Gastrocnemius medialis (tissue), 4 donors: ENCODE data around the gene RXRA.

Experiments
- POLR2A ChIP-seq, 2 donors: fragments of 450-650 bp; IDR thresholded peaks; one replicate each; pipeline ENCODE4 v1.6.1; 2017; ENCODE audit warnings: antibody characterized with exemption in 2 of 2, mild to moderate bottlenecking in 2 of 2, moderate library complexity in 2 of 2
- TF ChIP-seq, protein P1 (sequence below), 5 experiments: fragments of 450-650 bp in 3 of 5; fragments of 200-600 bp in 2 of 5; sonication (generic) in 2 of 5; IDR thresholded peaks in 4 of 5; conservative IDR thresholded peaks in 1 of 5; 1 replicate in 4 of 5; 2 replicates in 1 of 5; pipeline ENCODE4 v1.5.1; 2016 to 2019; ENCODE audit warnings: antibody characterized with exemption in 5 of 5, mild to moderate bottlenecking in 3 of 5, moderate library complexity in 3 of 5

DNA sequence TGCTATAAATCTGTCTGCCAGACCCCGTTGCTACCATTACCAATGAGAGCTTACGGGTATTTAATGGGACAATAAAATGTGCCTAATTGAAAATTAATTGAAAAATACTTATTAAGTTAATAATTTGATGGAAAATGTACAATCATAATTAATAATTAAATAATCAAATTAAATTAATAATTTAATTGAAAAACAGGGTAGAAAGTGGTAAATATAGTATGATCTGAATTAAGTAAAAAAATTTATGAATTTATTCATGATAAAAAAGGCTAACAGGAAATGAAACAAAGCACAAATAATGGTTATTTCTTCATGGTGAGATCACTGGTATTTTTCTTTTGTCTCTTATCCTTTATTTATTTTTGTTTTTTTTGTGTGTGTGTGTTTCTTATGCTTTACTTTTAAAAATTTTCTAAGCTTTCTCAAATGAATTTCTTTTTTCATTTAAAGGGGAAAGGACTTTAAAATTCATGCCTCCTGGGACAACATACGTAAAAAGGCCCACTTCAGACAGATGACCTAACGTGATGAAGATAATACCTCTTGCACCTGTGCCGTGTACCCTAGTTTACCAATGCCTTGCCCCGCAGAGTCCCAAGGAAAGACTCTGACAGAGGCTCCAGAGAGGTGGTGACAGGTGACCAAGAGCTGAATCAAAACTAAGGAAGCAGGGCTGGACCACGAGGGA is 24.0 kb upstream of the RXRA start:
- TF ChIP-seq, protein P1, sequence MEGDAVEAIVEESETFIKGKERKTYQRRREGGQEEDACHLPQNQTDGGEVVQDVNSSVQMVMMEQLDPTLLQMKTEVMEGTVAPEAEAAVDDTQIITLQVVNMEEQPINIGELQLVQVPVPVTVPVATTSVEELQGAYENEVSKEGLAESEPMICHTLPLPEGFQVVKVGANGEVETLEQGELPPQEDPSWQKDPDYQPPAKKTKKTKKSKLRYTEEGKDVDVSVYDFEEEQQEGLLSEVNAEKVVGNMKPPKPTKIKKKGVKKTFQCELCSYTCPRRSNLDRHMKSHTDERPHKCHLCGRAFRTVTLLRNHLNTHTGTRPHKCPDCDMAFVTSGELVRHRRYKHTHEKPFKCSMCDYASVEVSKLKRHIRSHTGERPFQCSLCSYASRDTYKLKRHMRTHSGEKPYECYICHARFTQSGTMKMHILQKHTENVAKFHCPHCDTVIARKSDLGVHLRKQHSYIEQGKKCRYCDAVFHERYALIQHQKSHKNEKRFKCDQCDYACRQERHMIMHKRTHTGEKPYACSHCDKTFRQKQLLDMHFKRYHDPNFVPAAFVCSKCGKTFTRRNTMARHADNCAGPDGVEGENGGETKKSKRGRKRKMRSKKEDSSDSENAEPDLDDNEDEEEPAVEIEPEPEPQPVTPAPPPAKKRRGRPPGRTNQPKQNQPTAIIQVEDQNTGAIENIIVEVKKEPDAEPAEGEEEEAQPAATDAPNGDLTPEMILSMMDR (IDR thresholded peaks at IDR 0.05 in 4 of 5, conservative IDR thresholded peaks at IDR 0.05 in 1 of 5) = no peak
- TF ChIP-seq POLR2A (IDR thresholded peaks at IDR 0.05) = no peak
